B cell (primary cell): ENCODE data around the gene ELOVL3. TPM values are rescaled to one million over a fixed set of nuclear protein-coding genes. Genes with fewer than 3 reads are reported as not detected.

Experiments used
- ATAC-seq: fragments of 200-7000 bp; cut with Tn5 transposase; one replicate; pipeline ENCODE4 v1.10.0; 2021; ENCODE audit warnings: low read depth, mild to moderate bottlenecking, moderate number of reproducible peaks, moderate library complexity
- CTCF ChIA-PET: fragments of 350-600 bp; sonication (Branson Sonifier 250); formaldehyde crosslinking; loops from one replicate; lab custom pipeline; 2021; ENCODE audit warnings: antibody characterized with exemption, inconsistent platforms; lab: Charles Lee
- POLR2A ChIA-PET: fragments of 350-600 bp; sonication (Branson Sonifier 250); formaldehyde crosslinking; loops from one replicate; lab custom pipeline; 2021; ENCODE audit warnings: antibody characterized with exemption; lab: Charles Lee
- DNase-seq: peaks from one replicate; pipeline ENCODE4 v3.0.0; 2013
- H2AFZ ChIP-seq: 2 replicates; pipeline ENCODE4 v1.6.1; 2012; ENCODE audit warnings: mild to moderate bottlenecking, low read depth, low read length; ENCODE audit not compliant: insufficient read depth, poor library complexity, severe bottlenecking
- H3K27ac ChIP-seq, 2 donors: 1 replicate in 1 of 2; 2 replicates in 1 of 2; pipeline ENCODE4 v1.5.1; 2012 to 2013; ENCODE audit warnings: low read length in 2 of 2, mild to moderate bottlenecking in 2 of 2, moderate library complexity in 1 of 2
- H3K27me3 ChIP-seq, 4 experiments: fragments of 200-600 bp in 1 of 4; sonication (generic) in 1 of 4; replicated peaks in 1 of 4; 1 replicate in 2 of 4; 2 replicates in 2 of 4; pipeline versions ENCODE4 v1.6.1 to v1.7.0; 2013 to 2016; ENCODE audit warnings: low read length in 3 of 4, mild to moderate bottlenecking in 2 of 4, mixed read lengths in 1 of 4, moderate library complexity in 1 of 4; ENCODE audit not compliant: insufficient read depth in 4 of 4, control insufficient read depth in 3 of 4; ENCODE audit errors: control extremely low read depth in 1 of 4
- H3K36me3 ChIP-seq, 2 experiments: replicated peaks in 1 of 2; 1 replicate in 1 of 2; 2 replicates in 1 of 2; pipeline versions ENCODE4 v1.6.1 to v1.7.1; 2013; ENCODE audit warnings: low read length in 1 of 2; ENCODE audit not compliant: insufficient read depth in 2 of 2, control insufficient read depth in 1 of 2; ENCODE audit errors: control extremely low read depth in 1 of 2, extremely low read depth in 1 of 2
- H3K4me1 ChIP-seq, 2 donors: fragments of 200-600 bp in 1 of 2; sonication (generic) in 1 of 2; 1 replicate in 1 of 2; 2 replicates in 1 of 2; pipeline versions ENCODE4 v1.5.1 to v1.6.1; 2013 to 2017; ENCODE audit warnings: low read length in 2 of 2; ENCODE audit not compliant: control insufficient read depth in 2 of 2, insufficient read depth in 2 of 2
- H3K4me2 ChIP-seq: replicated peaks from 2 replicates; pipeline ENCODE3; 2012; ENCODE audit warnings: mild to moderate bottlenecking, low read depth, low read length; ENCODE audit not compliant: poor library complexity, severe bottlenecking
- H3K4me3 ChIP-seq, 5 experiments: fragments of 200-600 bp in 1 of 5; sonication (generic) in 1 of 5; 1 replicate in 3 of 5; 2 replicates in 2 of 5; pipeline versions ENCODE4 v1.5.1 to v1.7.0; 2011 to 2016; ENCODE audit warnings: low read length in 4 of 5, mild to moderate bottlenecking in 4 of 5, low read depth in 2 of 5, control low read depth in 1 of 5, moderate library complexity in 1 of 5; ENCODE audit not compliant: insufficient read depth in 1 of 5; ENCODE audit errors: control extremely low read depth in 1 of 5, extremely low read depth in 1 of 5
- H3K79me2 ChIP-seq: fragments of 200-600 bp; sonication (generic); one replicate; pipeline ENCODE4 v1.6.0; 2016; ENCODE audit warnings: low read length; ENCODE audit not compliant: control insufficient read depth, insufficient read depth
- H3K9ac ChIP-seq: fragments of 200-600 bp; sonication (generic); 2 replicates; pipeline ENCODE4 v1.6.1; 2017; ENCODE audit warnings: mild to moderate bottlenecking, low read length, moderate library complexity
- H3K9me3 ChIP-seq, 3 donors: one replicate each; pipeline versions ENCODE4 v1.6.1 to v1.7.1; 2013; ENCODE audit warnings: low read length in 2 of 3; ENCODE audit not compliant: control insufficient read depth in 2 of 3, insufficient read depth in 1 of 3; ENCODE audit errors: control extremely low read depth in 1 of 3
- H4K20me1 ChIP-seq: 2 replicates; pipeline ENCODE4 v1.6.0; 2012; ENCODE audit warnings: mild to moderate bottlenecking, low read length; ENCODE audit not compliant: insufficient read depth, control insufficient read depth, poor library complexity, severe bottlenecking
- H3K27ac Mint-ChIP-seq: one replicate; pipeline ENCODE4 v1.8.0; 2021; ENCODE audit warnings: mixed read lengths
- H3K27me3 Mint-ChIP-seq: one replicate; pipeline ENCODE4 v1.8.0; 2021; ENCODE audit warnings: mixed read lengths
- H3K4me1 Mint-ChIP-seq: one replicate; pipeline ENCODE4 v1.8.0; 2021; ENCODE audit warnings: mixed read lengths
- H3K4me3 Mint-ChIP-seq: one replicate; pipeline ENCODE4 v1.8.0; 2021; ENCODE audit warnings: mixed read lengths
- H3K9me3 Mint-ChIP-seq: one replicate; pipeline ENCODE4 v1.8.0; 2022; ENCODE audit warnings: mixed read lengths; ENCODE audit not compliant: insufficient read depth
- CTCF ChIP-seq: fragments of 200-600 bp; IDR thresholded peaks from one replicate; pipeline ENCODE4 v1.8.0; 2022; ENCODE audit warnings: antibody characterized with exemption, mild to moderate bottlenecking
- EZH2 ChIP-seq: IDR thresholded peaks from 2 replicates; pipeline ENCODE4 v1.6.1; 2012; ENCODE audit warnings: borderline replicate concordance, low read depth, mild to moderate bottlenecking, moderate library complexity, low read length; ENCODE audit not compliant: insufficient read depth, poor library complexity, severe bottlenecking
- WGBS: methylation state at CpG from one replicate; pipeline ENCODE4 v1.1.5; 2013; ENCODE audit warnings: missing lambda C conversion rate; ENCODE audit not compliant: insufficient coverage; 5-methylcytosine and 5-hydroxymethylcytosine counted together
- intact Hi-C: fragments of 100-400 bp; cut with micrococcal nuclease; formaldehyde crosslinking; loops from one replicate; pipeline ENCODE4 v1.10.0; 2022
- polyA plus RNA-seq: library from polyadenylated mRNA; depleted of rRNA; stranded (reverse); fragments of >200 nt; gene quantifications from 2 replicates; pipeline ENCODE4 v1.2.3, GENCODE V29; 2012
- total RNA-seq, 2 donors: library from RNA; stranded (reverse); fragments of 120-200 nt in 1 of 2; gene quantifications; 1 replicate in 1 of 2; 2 replicates in 1 of 2; pipeline versions ENCODE4 v1.2.3 to v1.2.4, GENCODE V29; 2013 to 2022

Gene ELOVL3
- total and polyA plus RNA-seq, 2 donors (not counting 1 experiment from before 2014, with no cell fraction given), result not detected

- H3K27ac Mint-ChIP-seq, result no peak overlapping the region
- no peak overlapping the region for H3K4me3 ChIP-seq
- no CpG with 5 or more reads among the region's 1 CpG for WGBS
- H4K20me1 ChIP-seq, result peaks cover 96% of the 10 kb centered on the region
- peaks cover 93% of the 10 kb centered on the region for H3K79me2 ChIP-seq
- TF ChIP-seq CTCF (no peak), EZH2 (no peak)
- H3K9me3 ChIP-seq, result no peaks in the 10 kb centered on the region
- H3K27ac ChIP-seq, result no peak overlapping the region
- peaks cover 17% of the 10 kb centered on the region for H3K4me1 Mint-ChIP-seq
- ChIA-PET CTCF (interaction anchor here (0.8 to 2.3 kb wide), 2 partner anchors 22 to 24 kb away, joined by 3 to 8 read pairs; no protein-coding TSS in a partner anchor), POLR2A (no interaction called here)
- no peaks in the 10 kb centered on the region for H3K27me3 Mint-ChIP-seq
- no peak overlapping the region for H3K4me3 Mint-ChIP-seq
- peaks cover 0 to 3% of the 10 kb centered on the region in 2 donors for H3K4me1 ChIP-seq
- H3K9me3 Mint-ChIP-seq, result no peaks in the 10 kb centered on the region
- H3K9ac ChIP-seq, result no peak overlapping the region
- ATAC-seq (no peak), DNase-seq (no peak)
- H2AFZ ChIP-seq, result no peak overlapping the region
- no peak overlapping the region for H3K4me2 ChIP-seq
- no peaks in the 10 kb centered on the region for H3K27me3 ChIP-seq
- intact Hi-C loops, result no loop called here
- peaks cover 2 to 20% of the 10 kb centered on the region in 2 experiments for H3K36me3 ChIP-seq
These were observed 28.3 kb downstream of the ELOVL3 start for GRCh38 chr10:102254426-102254825.

- Mint-ChIP-seq H3K27me3 (no peaks in the 10 kb centered on the region), H3K4me3 (no peak overlapping the region), H3K27ac (no peak overlapping the region), H3K9me3 (no peaks in the 10 kb centered on the region), H3K4me1 (peaks cover 17% of the 10 kb centered on the region)
- CTCF ChIA-PET, result no interaction called here
- Histone ChIP-seq H3K9me3 (no peaks in the 10 kb centered on the region), H3K27me3 (no peaks in the 10 kb centered on the region), H4K20me1 (peaks cover 86% of the 10 kb centered on the region), H3K9ac (no peak overlapping the region), H2AFZ (no peak overlapping the region), H3K79me2 (peaks cover 83% of the 10 kb centered on the region), H3K36me3 (peaks cover 2 to 25% of the 10 kb centered on the region in 2 experiments), H3K4me3 (no peak overlapping the region), H3K4me2 (no peak overlapping the region), H3K4me1 (peaks cover 0 to 3% of the 10 kb centered on the region in 2 donors), H3K27ac (no peak overlapping the region)
- DNase-seq (no peak), ATAC-seq (no peak)
- POLR2A ChIA-PET, result no interaction called here
- intact Hi-C loops, result no loop called here
- no peak for TF ChIP-seq EZH2
- TF ChIP-seq CTCF, result no peak
- no CpG with 5 or more reads among the region's 2 CpGs for WGBS
These were observed 29.3 kb downstream of the ELOVL3 start for GRCh38 chr10:102255404-102255803.
